IMR-90 (cell line): ENCODE data around the gene LIPG.

ENCODE experiments used
- BHLHE40 ChIP-seq: fragments of 150-350 bp; IDR thresholded peaks from 2 replicates; pipeline ENCODE4 v1.6.1; 2016; ENCODE audit warnings: mild to moderate bottlenecking, low read depth, low read length
- CEBPB ChIP-seq: IDR thresholded peaks from 2 replicates; pipeline ENCODE4 v1.6.1; 2012; ENCODE audit warnings: low read depth, low read length, improper control_type of control experiment
- CHD1 ChIP-seq: IDR thresholded peaks from 2 replicates; pipeline ENCODE4 v1.6.1; 2012; ENCODE audit warnings: low read depth, low read length, improper control_type of control experiment
- CTCF ChIP-seq: conservative IDR thresholded peaks from 2 replicates; pipeline ENCODE4 v1.5.1; 2012; ENCODE audit warnings: mild to moderate bottlenecking, low read depth, low read length, improper control_type of control experiment
- ELK1 ChIP-seq: fragments of 150-350 bp; IDR thresholded peaks from 2 replicates; pipeline ENCODE4 v1.6.1; 2016; ENCODE audit warnings: low read depth, mild to moderate bottlenecking, low read length, moderate library complexity, borderline replicate concordance
- MAFK ChIP-seq: IDR thresholded peaks from 2 replicates; pipeline ENCODE4 v1.6.1; 2012; ENCODE audit warnings: low read depth, low read length, improper control_type of control experiment
- MAZ ChIP-seq: IDR thresholded peaks from 2 replicates; pipeline ENCODE4 v1.6.1; 2012; ENCODE audit warnings: low read depth, mild to moderate bottlenecking, low read length, improper control_type of control experiment, moderate library complexity, borderline replicate concordance
- MXI1 ChIP-seq: IDR thresholded peaks from 2 replicates; pipeline ENCODE4 v1.6.1; 2012; ENCODE audit warnings: low read depth, mild to moderate bottlenecking, low read length, moderate library complexity, borderline replicate concordance
- NFE2L2 ChIP-seq: fragments of 150-350 bp; IDR thresholded peaks from 2 replicates; pipeline ENCODE4 v1.6.1; 2016; ENCODE audit warnings: low read depth, mild to moderate bottlenecking, low read length
- POLR2A ChIP-seq: IDR thresholded peaks from 2 replicates; pipeline ENCODE4 v1.6.1; 2012; ENCODE audit warnings: mild to moderate bottlenecking, low read depth, low read length
- RAD21 ChIP-seq: IDR thresholded peaks from 2 replicates; pipeline ENCODE4 v1.6.1; 2012; ENCODE audit warnings: low read length, improper control_type of control experiment
- RFX5 ChIP-seq: IDR thresholded peaks from 2 replicates; pipeline ENCODE4 v1.8.0; 2012; ENCODE audit warnings: low read depth, mild to moderate bottlenecking, low read length, moderate library complexity
- SMC3 ChIP-seq: fragments of 150-350 bp; IDR thresholded peaks from 2 replicates; pipeline ENCODE4 v1.6.1; 2016; ENCODE audit warnings: low read depth, mild to moderate bottlenecking, antibody characterized with exemption, low read length, moderate library complexity
- TF ChIP-seq, protein P1 (sequence below): fragments of 150-350 bp; IDR thresholded peaks from 2 replicates; pipeline ENCODE4 v1.6.1; 2017; ENCODE audit warnings: mild to moderate bottlenecking, antibody characterized with exemption, low read length, low read depth

- TF ChIP-seq CTCF (no peak), POLR2A (no peak), RAD21 (no peak), CHD1 (no peak), RFX5 (no peak), NFE2L2 (no peak), CEBPB (no peak), ELK1 (no peak), MAFK (no peak), MAZ (no peak), MXI1 (no peak), BHLHE40 (no peak), SMC3 (no peak)
- TF ChIP-seq, protein P1, sequence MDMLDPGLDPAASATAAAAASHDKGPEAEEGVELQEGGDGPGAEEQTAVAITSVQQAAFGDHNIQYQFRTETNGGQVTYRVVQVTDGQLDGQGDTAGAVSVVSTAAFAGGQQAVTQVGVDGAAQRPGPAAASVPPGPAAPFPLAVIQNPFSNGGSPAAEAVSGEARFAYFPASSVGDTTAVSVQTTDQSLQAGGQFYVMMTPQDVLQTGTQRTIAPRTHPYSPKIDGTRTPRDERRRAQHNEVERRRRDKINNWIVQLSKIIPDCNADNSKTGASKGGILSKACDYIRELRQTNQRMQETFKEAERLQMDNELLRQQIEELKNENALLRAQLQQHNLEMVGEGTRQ, result no peak
These were observed 3.2 kb downstream of the LIPG start for GRCh38 chr18:49565101-49565500.
